ENCODE data around the gene LSM7. TPM values are rescaled to one million over a fixed set of nuclear protein-coding genes. Genes with fewer than 3 reads are reported as not detected.

Gene LSM7
- total RNA-seq, 2 donors from 2014 or later, result 99.0 to 185 TPM

DNA sequence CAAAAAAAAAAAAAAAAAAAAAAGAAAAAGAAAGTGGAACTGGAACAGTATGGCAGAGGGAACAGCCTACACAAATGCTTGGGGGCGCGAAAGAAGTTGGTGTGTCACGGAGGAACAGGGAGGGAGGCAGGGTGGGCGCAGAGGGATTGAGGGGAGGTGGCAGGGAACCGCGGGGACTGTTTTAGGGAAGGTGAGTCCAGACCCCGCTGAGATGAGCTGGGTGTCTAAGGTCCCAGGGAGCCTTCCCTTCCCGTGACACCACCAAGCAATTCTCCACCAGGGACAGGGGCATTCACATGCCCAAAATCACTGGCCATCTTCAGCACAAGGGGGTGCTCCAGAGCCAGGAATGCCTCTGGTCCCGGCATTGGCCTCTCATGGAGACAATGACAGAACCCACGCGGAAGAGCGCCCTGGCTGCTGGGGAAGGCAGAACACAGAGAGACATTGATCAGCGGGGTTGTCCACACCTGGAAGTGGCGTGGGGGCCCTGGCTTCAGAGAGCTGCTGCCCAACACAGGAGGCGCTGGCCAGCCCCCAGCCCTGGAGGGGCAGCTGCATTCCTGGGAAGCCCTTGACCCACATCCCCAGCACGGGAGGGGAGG is 53.4 kb downstream of the LSM7 start:
- intact Hi-C loops (cut with DNase I), result loop anchor here (2.0 to 5.0 kb wide), 3 partner anchors 38 to 116 kb away; partner anchors contain the start of genes PLEKHJ1 and SF3A2
- Histone ChIP-seq H3K9ac (ENCODE audit: low read depth in 2 of 2, low read length in 2 of 2) (peak overlapping the region in 1 of 2 donors; percentile 68), H3K27ac (peak overlapping the region; percentile 50), H3K4me1 (peaks cover 40% of the 10 kb centered on the region), H3K27me3 (no peaks in the 10 kb centered on the region), H3K36me3 (no peaks in the 10 kb centered on the region), H3K9me3 (no peaks in the 10 kb centered on the region), H3K4me3 (no peak overlapping the region)
- TF ChIP-seq, protein P1, sequence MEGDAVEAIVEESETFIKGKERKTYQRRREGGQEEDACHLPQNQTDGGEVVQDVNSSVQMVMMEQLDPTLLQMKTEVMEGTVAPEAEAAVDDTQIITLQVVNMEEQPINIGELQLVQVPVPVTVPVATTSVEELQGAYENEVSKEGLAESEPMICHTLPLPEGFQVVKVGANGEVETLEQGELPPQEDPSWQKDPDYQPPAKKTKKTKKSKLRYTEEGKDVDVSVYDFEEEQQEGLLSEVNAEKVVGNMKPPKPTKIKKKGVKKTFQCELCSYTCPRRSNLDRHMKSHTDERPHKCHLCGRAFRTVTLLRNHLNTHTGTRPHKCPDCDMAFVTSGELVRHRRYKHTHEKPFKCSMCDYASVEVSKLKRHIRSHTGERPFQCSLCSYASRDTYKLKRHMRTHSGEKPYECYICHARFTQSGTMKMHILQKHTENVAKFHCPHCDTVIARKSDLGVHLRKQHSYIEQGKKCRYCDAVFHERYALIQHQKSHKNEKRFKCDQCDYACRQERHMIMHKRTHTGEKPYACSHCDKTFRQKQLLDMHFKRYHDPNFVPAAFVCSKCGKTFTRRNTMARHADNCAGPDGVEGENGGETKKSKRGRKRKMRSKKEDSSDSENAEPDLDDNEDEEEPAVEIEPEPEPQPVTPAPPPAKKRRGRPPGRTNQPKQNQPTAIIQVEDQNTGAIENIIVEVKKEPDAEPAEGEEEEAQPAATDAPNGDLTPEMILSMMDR (IDR thresholded peaks at IDR 0.05), result peak; percentile 35
- DNase-seq, result peak; percentile 85

GRCh38 chr19:2274185-2274711 is 54.1 kb downstream of the LSM7 start:
- Histone ChIP-seq H3K36me3 (no peaks in the 10 kb centered on the region), H3K4me1 (peaks cover 40% of the 10 kb centered on the region), H3K9me3 (no peaks in the 10 kb centered on the region), H3K27me3 (no peaks in the 10 kb centered on the region), H3K9ac (ENCODE audit: low read depth in 2 of 2, low read length in 2 of 2) (peak overlapping the region in 1 of 2 donors; percentile 66), H3K27ac (peak overlapping the region; percentile 79), H3K4me3 (no peak overlapping the region)
- DNase-seq, result no peak
- TF ChIP-seq, protein P1 (IDR thresholded peaks at IDR 0.05), result no peak
- intact Hi-C loops (cut with DNase I), result loop anchor here (2.0 to 5.0 kb wide), 2 partner anchors 37 to 117 kb away; partner anchors contain the start of genes PLEKHJ1 and SF3A2

DNA sequence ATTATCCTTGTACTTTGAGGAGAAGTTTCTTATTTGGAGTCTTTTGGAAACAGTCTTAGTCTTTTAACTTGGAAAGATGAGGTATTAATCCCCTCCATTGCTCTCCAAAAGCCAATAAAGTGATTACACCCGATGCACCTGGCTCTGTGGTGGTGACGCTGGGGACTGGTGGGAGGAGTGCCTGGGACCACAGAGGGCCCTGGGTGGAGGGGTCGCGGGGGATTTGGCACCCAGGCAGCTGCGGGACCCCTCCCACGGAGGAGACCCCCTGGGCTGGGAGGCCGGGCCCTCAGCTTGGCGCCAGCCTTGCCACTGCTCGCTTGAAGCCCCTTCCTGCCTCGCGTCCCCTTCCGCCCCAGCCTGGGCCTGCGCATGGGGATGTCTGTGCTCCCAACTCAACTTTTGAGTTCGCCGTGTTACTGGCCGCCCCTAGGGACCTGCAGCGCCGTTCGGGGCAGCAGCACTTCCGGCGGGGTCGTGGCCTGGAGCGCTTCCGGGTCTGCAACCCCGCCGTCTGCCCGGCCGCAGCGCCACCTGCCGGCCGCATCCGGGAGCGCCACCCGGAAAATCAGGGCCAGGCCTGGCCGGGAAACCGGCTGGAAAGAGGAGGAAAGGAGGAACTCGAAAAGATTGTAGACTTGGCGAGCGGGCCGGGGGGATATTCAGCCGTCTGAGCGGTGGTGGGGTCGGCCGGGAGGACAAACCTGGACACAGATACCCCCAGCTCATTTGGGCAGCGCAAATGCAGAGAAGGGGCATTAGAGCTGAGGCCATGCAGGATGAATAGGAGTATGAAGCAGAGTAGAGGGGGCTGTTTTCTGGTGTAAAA is 54.8 kb downstream of the LSM7 start:
- Histone ChIP-seq H3K27me3 (no peaks in the 10 kb centered on the region), H3K4me3 (peak overlapping the region; percentile 8), H3K4me1 (peaks cover 38% of the 10 kb centered on the region), H3K27ac (peak overlapping the region; percentile 79), H3K9ac (ENCODE audit: low read depth in 2 of 2, low read length in 2 of 2) (peak overlapping the region; percentile 51 to 66), H3K36me3 (no peaks in the 10 kb centered on the region), H3K9me3 (no peaks in the 10 kb centered on the region)
- intact Hi-C loops (cut with DNase I), result loop anchor here (2.0 to 5.0 kb wide), 3 partner anchors 36 to 117 kb away; partner anchors contain the start of genes PLEKHJ1 and SF3A2
- TF ChIP-seq, protein P1 (IDR thresholded peaks at IDR 0.05), result peak; percentile 98
- DNase-seq, result peak; percentile 82

Other genes with a start within 250 kb of the LSM7 start
- 10 to 100 TPM; 40.0 to 40.5 TPM for gene MOB3A, start 232.3 kb downstream of the LSM7 start, total RNA-seq
- gene IZUMO4, start 231.7 kb downstream of the LSM7 start, total RNA-seq, result 1 to 10 TPM; 2.1 to 4.5 TPM
- gene AP3D1, start 177.0 kb downstream of the LSM7 start, total RNA-seq, result 100 to 1,000 TPM; 105 to 137 TPM
- gene DOT1L, start 164.7 kb downstream of the LSM7 start, total RNA-seq, result 10 to 100 TPM; 31.5 to 52.0 TPM
- 100 to 1,000 TPM; 176 to 238 TPM for gene PLEKHJ1, start 92.3 kb downstream of the LSM7 start, total RNA-seq
- gene SF3A2, start 91.8 kb downstream of the LSM7 start, total RNA-seq, result 10 to 100 TPM; 60.9 to 99.8 TPM
- gene AMH, start 79.3 kb downstream of the LSM7 start, total RNA-seq, result 1 to 10 TPM in 1 of 2 donors, under 1 TPM in 1; 0.90 to 5.1 TPM
- 1 to 10 TPM in 1 of 2 donors, under 1 TPM in 1; 0.64 to 1.3 TPM for gene JSRP1, start 72.2 kb downstream of the LSM7 start, total RNA-seq
- gene PEAK3, start 46.4 kb downstream of the LSM7 start, total RNA-seq, result under 1 TPM; 0.29 to 0.72 TPM
- gene LINGO3, start 20.4 kb downstream of the LSM7 start, total RNA-seq, result under 1 TPM in 1 of 2 donors, not detected in 1; 0.58 TPM
- 100 to 1,000 TPM; 108 to 206 TPM for gene SPPL2B, start 98 bp upstream of the LSM7 start, total RNA-seq
- under 1 TPM in 1 of 2 donors, not detected in 1; 0.25 TPM for gene TMPRSS9, start 31.7 kb upstream of the LSM7 start, total RNA-seq
- 100 to 1,000 TPM; 100 to 252 TPM for gene TIMM13, start 99.0 kb upstream of the LSM7 start, total RNA-seq
- gene LMNB2, start 128.4 kb upstream of the LSM7 start, total RNA-seq, result 100 to 1,000 TPM in 1 of 2 donors, 10 to 100 TPM in 1; 35.6 to 186 TPM
- gene GADD45B, start 147.5 kb upstream of the LSM7 start, total RNA-seq, result 10 to 100 TPM; 17.5 to 21.6 TPM

Data from colonic mucosa (tissue), 4 donors.